GM04504 (cell line): ENCODE data around the gene SNAPC3.

Source experiments
- DNase-seq: peaks from one replicate; pipeline ENCODE4 v3.0.0-alpha.2; 2012; ENCODE audit warnings: low read depth

Gene SNAPC3

DNA sequence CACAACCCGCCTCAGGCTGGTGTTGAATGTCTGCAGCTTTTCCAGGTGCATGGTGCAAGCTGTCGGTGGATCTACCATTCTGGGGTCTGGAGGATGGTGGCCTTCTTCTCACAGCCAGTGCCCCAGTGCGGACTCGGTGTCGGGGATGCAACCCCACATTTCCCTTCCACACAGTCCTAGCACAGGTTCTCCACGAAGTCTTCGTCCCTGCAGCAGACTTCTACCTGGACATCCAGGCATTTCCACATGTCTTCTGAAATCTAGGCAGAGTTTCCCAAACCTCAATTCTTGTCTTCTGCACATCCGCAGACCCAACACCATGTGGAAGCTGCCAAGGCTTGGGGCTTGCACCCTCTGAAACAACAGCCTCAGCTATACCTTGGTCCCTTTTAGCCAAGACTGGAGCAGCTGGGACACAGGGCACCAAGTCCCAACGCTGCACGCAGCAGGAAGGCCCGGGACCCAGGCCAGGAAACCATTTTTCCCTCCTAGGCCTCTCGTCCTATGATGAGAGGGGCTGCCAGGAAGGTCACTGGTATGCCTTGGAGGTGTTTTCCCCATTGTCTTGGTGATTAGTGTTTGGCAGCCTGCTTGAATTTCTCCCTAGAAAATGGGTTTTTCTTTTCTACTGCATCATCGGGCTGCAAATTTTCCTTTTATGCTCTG, 69.9 kb downstream of the SNAPC3 start:
- no peak for DNase-seq

DNA sequence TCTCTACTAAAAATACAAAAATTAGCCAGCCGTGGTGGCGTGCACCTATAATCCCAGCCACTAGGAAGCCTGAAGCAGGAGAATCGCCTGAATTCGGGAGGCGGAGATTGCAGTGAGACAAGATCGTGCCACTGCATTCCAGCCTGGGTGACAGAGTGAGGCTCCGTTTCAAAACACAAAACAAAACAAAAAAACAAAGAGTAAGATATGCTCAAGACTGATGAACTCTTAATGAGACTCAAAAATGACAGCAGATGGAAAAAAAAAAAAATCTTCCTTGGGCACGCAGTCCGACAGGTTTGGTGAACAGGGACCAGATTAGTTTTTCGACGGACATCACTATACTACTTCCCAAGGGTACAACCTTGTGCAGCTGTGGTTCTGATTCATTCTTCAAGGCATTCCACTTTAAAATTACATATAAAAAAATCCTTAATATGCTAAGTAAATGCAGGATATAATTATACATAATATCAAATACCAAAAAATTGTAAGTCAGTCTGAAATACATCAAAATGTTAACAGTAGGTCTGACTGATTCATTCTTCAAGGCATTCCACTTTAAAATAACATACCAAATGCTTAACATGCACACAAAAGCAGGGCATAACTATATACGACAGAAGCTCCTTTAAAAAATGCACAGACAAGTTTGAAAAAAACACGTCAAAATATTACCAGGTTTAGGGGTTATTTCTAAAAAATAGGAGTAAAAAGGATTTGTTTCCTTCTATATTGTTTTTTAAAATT, 75.7 kb downstream of the SNAPC3 start:
- no peak for DNase-seq

DNA sequence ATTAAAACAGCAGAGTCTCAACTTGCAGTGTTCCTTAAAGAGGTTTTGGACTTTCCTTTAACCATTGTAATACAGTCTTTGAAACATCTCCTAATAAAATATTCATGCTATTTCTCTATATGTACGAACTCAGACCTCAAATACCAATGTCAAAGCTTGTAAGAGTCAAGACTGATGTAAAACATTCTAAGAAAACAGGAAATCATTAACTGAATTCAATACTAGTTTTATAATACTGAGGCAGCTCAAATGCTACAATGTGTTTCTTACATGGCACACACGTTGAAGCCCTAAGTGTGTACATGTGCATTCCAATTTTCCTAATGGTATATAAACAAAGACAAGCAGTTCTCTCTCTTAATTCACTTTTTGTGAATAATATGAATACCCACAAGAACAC, 76.5 kb downstream of the SNAPC3 start:
- DNase-seq = no peak

DNA sequence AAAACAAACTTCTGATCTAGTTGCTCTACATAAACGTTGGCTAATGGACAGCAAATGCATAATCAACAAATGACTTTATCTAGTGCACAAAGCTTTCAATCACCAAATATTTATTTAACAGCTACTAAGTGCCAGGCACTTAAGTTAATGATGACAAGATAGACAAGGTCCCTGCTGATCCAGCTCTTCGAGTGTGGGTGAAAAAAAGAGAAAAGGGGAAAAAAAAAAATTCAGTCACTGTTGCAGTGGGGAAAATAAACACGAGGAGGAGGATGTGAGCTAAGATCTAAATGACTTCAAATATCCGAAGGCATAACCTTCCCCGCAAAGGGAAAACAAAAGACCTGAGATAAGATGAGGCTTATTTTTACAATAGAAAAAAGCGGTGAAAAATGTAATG, 78.5 kb downstream of the SNAPC3 start:
- DNase-seq = no peak

DNA sequence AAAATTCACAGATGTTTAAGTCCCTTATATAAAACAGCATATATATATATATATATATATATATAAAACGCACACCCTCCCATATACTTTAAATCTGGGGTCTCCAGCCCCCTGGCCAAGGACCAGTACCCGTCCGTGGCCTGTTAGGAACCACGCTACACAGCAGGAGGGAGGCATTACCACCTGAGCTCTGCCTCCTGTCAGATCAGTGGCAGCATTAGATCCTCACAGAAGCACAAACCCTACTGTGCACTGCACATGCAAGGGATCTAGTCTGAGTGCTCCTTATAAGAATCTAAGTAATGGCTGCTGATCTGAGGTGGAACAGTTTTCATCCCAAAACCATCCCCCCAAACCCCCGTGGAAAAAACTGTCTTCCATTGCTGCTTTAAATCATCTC, 79.1 kb downstream of the SNAPC3 start:
- DNase-seq = no peak

DNA sequence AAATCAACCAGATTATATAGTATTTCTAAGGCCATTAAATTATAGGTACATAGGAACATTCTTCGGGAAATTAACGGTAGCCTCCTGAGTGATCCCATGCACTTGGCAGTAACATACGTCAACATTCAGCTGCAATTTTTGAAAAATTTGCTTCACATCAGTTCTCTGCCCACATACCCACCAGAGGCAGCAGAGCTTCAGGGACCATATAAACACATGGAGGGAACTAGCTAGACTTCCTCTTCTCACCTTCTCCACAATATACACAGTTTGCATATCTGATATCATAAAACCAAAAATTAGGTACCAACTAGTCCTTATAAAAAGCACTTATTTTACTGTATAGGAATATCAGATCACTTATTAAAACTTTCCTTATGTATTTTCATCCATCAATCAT, 83.2 kb downstream of the SNAPC3 start:
- DNase-seq = no peak

DNA sequence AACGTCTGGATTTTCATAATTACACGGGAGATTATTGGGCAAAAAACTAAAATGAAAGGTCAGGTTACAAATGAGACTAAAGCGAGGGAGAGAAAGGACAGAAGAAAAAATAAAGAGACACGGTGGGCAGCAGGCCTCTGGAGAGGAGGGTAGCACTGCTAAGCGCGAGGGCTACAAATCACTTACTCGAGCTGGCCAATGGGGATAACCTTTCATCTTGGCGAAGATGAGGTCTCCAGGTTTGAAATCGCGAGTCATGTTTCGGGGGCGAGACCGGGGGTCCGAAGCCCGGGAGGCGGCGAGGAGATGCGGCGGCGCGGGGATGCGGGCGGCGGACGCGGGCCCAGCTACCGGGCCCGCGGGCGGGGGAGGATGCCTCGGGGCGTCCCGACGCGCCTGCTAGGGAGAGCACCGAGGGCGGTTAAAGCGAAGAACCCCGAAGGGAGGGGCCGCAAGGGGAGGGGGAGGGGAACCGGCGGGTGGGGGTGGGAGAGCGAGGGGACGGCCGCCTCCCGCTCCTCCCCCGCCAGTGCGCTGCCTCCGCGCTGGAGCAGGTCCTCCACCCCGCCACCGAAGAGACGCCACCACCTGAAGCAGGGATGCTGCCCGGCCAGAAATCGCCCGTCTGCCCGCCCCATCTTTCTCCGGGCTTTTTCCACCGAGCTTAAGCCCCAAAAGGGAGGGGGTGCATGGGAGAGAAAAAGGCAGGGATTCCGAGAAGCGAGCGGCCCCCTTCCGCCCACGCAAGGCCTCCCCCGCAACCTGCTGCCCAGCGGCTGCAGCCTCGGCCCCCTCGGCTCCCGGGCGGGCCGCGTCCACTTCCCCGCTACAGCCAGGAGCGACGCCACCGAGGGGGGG, 87.5 kb downstream of the SNAPC3 start:
- no peak for DNase-seq

DNA sequence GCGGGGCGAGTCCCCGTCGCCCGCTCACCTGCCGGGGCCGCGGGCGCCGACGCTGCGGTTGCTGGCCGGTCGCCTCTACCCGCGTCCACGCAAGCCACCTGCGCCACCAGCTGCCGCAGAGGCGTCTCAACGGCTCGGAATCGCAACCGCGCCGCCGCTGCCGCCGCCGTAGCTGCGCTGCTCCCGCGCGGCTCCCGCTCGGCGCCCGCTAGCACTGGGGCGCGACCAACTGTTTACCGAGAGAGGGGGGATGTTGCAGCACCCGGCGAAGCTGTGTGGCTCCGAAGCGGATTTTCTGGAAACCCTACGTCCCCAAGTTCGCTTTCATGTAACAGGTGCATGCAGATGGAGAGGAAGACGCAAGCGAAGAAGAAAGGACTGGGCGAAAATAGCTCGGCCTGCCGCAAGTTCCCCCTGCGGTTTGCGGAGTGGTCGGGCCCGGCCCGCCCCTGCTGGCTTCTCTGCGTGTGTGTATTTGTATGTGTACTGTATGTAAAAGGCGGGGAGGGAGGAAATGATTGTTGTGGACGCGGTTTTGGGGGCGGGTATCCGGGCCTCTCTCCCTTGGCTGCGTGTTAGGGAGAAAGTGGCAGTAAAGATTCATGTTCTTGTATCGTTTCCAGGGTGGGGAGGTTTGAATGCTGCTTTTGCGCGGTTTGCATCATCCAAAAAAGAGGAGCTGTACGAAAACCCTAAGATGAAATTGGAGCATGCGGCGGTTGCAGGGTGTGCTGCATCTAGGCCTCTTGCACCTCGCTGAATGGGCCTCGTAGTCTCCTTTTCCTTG, 88.3 kb downstream of the SNAPC3 start, which contains the start of gene PSIP1:
TSS of gene PSIP1 (minus strand) at position 182 of the 787 bp plus-strand sequence. CDS start 782 bp downstream, outside the sequence.
- DNase-seq = peak; percentile 50
